Erythroblast (primary cell): Measurements from ENCODE around the gene ZNF862.
"Not testable (repeated sequence)": the region's sequence is repeated elsewhere in the genome, so short reads cannot be mapped to it uniquely, and the experiment has no call there.

Source experiments
- DNase-seq, 2 experiments: peaks; one replicate each; lab custom pipeline; 2025; lab: John Stamatoyannopoulos, UW
- GATA1 ChIP-seq: IDR thresholded peaks from 2 replicates; pipeline ENCODE4 v1.6.1; 2011; ENCODE audit warnings: low read depth, mild to moderate bottlenecking, control low read depth, low read length, moderate library complexity
- POLR2A ChIP-seq: IDR thresholded peaks from 2 replicates; pipeline ENCODE4 v1.6.1; 2011; ENCODE audit warnings: mild to moderate bottlenecking, low read length

ZNF862 gene

DNA sequence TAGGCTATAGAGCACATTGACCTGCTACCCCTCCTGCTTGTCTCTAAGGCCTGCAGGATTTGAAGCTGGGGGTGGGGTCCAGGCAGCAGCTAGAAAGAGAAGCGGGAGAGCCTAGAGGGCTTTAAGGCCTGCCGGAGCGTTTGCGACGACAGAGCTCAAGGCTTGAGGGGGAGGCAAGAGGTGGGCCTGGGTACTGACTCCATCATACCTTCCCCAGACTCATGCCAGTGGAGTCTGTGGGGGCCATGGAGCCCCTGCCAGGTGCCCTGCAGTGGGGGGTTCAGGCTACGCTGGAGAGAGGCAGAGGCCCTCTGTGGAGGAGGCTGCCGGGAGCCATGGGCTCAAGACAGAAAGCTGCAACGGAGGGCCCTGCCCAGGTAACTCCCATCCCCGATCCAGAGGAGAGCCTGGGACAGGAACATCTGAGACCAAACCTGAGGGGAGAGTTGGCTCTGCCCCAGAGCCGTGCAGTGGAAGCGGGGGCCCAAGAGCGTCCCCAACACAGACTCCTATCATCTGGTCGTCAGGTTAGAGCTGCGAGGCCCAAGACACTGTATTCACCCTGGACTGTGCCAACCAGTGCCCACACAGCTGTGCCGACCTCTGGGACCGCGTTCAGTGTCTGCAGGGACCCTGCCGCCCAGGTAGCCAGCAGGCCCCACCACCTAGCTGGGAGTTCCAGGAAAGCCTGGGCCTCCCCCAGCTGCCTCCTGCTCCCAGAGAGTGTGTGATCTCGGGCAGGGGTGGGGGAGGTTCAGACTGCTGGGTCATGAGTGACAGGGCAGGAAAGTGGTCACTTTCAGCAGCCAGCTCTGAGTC is 13.2 kb upstream of the ZNF862 start:
- no peak for DNase-seq
- TF ChIP-seq POLR2A, result no peak
- TF ChIP-seq GATA1, result no peak

DNA sequence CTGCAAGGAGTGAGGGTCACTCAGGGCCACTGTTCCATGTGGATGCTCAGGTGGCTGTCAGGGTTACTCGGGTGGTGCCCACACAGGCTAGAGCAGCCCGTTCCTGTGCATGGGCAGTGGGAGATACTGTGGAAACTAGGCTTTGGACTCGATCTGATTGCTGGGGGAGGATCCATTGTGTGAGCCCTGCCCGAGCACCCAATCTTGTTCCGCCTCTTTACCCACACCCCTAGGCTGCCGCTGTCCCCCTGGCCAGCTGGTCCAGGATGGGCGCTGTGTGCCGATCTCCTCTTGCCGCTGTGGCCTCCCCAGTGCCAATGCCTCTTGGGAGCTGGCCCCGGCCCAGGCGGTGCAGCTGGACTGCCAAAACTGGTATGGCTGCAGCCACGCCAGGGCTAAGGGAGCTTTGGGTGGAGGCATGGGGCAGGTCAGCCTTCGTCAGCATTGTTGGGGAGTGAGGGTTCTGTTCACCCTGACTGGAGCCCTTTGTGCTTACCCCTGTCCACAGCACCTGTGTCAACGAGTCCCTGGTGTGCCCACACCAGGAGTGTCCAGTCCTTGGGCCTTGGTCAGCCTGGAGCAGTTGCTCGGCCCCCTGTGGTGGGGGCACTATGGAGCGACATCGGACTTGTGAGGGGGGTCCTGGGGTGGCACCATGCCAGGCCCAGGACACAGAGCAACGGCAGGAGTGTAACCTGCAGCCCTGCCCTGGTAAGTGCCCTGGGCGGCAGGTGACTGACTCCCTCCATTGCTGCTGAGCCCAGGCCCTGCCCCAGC is 12.4 kb upstream of the ZNF862 start:
- TF ChIP-seq GATA1, result no peak
- no peak for TF ChIP-seq POLR2A
- DNase-seq, result no peak

DNA sequence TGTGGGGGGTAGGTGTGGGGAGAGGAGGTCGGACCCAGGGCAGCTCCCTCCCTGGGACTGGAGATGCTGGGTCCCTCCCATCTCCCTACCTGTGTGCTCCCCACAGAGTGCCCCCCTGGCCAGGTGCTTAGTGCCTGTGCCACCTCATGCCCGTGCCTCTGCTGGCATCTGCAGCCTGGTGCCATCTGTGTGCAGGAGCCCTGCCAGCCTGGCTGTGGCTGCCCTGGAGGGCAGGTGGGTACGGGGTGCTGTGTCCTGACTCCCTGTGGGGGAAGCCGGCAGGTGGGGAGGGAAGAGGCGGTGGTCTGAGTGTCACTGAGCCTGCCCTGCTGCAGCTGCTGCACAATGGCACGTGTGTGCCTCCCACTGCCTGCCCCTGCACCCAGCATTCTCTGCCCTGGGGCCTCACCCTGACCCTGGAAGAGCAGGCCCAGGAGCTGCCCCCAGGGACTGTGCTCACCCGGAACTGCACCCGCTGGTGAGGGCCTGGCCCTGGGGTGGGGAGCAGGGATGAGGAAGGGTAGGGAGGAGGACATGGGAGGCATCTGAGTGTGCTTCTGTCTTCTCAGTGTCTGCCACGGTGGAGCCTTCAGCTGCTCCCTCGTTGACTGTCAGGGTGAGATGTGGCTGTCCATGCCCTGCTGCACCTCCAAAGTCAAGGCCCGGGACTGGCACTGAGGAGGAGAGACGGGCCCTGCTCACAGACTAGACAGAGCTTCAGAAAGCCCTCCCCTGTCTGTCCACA is 11.7 kb upstream of the ZNF862 start:
- DNase-seq, result no peak
- TF ChIP-seq POLR2A, result no peak
- TF ChIP-seq GATA1, result no peak

- TF ChIP-seq GATA1 (no peak), POLR2A (no peak)
These were observed 10.8 kb upstream of the ZNF862 start for GRCh38 chr7:149827089-149827981.

GRCh38 chr7:149828357-149829309 is 9.5 kb upstream of the ZNF862 start:
- TF ChIP-seq POLR2A (no peak), GATA1 (no peak)
- no peak for DNase-seq

More at GRCh38 chr7:149827089-149827981, 10.8 kb upstream of the ZNF862 start:
- peak in 1 of 2 experiments; percentile 12 for DNase-seq

DNA sequence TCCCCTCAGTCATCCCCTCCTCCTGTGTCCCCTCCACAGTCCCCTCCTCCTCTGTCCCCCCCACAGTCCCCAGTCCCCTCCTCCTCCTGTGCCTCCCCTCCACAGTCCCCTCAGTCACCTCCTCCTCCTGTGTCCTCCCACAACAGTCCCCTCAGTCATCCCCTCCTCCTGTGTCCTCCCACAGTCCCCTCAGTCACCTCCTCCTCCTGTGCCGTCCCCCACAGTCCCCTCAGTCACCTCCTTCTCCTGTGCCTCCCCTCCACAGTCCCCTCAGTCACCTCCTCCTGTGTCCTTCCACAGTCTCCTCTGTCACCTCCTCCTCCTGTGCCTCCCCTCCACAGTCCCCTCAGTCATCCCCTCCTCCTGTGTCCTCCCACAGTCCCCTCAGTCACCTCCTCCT is 7.6 kb upstream of the ZNF862 start:
- DNase-seq, result not testable (repeated sequence)

DNA sequence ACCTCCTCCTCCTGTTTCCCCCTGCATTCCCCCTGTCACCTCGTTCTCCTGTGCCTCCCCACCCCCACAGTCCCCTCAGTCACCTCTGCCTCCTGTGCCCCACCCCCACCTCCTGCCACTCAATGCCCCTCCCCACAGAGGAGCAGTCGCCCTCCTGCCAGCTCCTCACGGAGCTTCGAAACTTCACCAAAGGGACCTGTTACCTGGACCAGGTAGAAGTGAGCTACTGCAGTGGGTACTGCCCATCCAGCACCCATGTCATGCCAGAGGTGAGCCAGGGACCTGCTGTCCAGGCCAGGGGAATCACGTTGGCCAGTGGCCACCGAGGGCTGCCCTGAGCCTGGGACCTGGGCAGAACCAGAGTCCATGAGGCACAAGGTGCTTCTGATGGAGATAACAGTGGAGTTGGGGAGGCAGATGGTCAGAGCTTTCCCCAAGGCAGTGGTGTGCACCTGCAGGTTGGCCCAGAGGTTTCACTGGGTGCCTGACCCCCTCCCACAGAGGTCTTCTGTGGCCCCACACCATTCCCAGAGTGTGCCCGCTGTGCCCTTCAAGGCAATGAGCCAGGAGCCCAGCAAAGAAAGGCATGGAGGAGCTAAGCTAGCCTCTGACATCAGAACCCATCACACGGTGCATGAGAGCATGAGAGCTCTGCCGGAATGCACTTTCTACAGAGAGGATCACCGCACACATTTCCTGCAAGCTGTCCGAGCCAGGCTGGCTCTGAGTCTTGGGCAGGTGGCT is 7.0 kb upstream of the ZNF862 start:
- no peak for TF ChIP-seq GATA1
- no peak for TF ChIP-seq POLR2A
- no peak for DNase-seq

GRCh38 chr7:149831741-149832219 is 6.4 kb upstream of the ZNF862 start:
- TF ChIP-seq POLR2A (no peak), GATA1 (no peak)
- no peak for DNase-seq

GRCh38 chr7:149832332-149833041 is 5.7 kb upstream of the ZNF862 start:
- DNase-seq, result no peak
- TF ChIP-seq POLR2A (no peak), GATA1 (no peak)

GRCh38 chr7:149833495-149834130 is 4.6 kb upstream of the ZNF862 start:
- no peak for DNase-seq
- TF ChIP-seq POLR2A (no peak), GATA1 (no peak)
